GM12865 (cell line): ENCODE measurements around the gene MATN1.
A peak's percentile ranks its signal among the peaks of the same experiment; 100 is the strongest.

Experiments
- DNase-seq: peaks from one replicate; pipeline ENCODE4 v3.0.0; 2010; ENCODE audit warnings: low read depth
- H3K4me3 ChIP-seq: 2 replicates; pipeline ENCODE4 v1.5.1; 2011; ENCODE audit warnings: mild to moderate bottlenecking, low read depth, low read length, control low read depth
- TF ChIP-seq, protein P1 (sequence below): IDR thresholded peaks from 2 replicates; pipeline ENCODE4 v1.5.1; 2011; ENCODE audit warnings: low read length, control low read depth, low read depth, inconsistent platforms; ENCODE audit not compliant: insufficient read depth; ENCODE audit errors: missing control alignments

The MATN1 gene

DNA sequence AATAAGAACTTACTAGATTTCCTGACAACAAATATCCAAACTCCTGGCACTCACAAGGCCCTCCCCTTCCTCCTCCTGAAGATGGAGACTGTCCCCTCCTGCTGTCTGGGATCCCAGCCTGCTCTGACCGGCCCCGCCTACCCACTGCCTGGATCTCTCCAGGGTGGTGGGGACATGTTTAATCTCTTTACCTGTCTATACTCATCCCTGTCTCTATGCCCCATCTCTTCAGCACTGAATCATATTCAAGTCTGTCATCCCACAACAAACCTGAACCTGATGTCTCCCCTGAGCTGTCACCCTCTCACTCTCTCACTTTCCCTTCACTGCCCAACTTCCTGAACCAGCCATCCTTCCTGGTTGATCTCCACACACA is 22.1 kb downstream of the MATN1 start:
- TF ChIP-seq, protein P1, sequence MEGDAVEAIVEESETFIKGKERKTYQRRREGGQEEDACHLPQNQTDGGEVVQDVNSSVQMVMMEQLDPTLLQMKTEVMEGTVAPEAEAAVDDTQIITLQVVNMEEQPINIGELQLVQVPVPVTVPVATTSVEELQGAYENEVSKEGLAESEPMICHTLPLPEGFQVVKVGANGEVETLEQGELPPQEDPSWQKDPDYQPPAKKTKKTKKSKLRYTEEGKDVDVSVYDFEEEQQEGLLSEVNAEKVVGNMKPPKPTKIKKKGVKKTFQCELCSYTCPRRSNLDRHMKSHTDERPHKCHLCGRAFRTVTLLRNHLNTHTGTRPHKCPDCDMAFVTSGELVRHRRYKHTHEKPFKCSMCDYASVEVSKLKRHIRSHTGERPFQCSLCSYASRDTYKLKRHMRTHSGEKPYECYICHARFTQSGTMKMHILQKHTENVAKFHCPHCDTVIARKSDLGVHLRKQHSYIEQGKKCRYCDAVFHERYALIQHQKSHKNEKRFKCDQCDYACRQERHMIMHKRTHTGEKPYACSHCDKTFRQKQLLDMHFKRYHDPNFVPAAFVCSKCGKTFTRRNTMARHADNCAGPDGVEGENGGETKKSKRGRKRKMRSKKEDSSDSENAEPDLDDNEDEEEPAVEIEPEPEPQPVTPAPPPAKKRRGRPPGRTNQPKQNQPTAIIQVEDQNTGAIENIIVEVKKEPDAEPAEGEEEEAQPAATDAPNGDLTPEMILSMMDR, result no peak

DNA sequence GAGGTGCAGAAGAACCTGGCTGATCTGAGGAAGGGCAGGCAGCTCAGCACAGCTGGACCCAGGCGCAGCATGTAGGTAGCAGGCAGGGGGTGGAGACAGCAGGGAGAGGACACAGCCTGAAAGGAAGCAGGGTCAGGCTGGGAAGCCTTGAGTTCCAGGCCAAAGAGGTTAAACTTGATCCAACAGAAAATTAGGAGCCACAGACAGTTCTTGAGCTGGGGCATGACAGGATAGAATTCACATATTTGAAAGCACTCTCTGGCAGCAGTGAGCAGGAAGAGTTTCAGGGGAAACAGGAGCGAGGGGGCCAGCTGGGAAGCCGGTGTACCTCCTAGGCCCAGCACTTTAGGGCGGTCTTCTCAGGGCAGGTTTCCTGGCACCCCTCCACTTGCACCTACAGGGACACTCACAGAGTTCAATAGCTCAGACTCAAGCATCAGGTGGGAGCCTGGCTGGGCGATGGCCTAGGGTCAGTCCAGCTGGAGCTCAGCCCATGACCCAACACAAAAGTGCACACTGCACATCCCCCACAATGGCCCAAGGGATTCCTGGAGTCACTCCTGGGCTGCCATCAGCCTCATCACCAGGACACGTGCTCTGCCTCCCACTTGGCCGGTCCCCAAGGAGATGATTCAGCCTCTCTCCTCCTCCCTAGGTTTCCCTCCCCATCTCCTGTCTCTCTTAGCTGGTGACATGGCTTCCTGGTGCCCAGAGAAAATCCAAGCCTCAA is 22.7 kb downstream of the MATN1 start:
- TF ChIP-seq, protein P1, result no peak
- DNase-seq, result no peak
- H3K4me3 ChIP-seq, result no peak overlapping the region

More for the DNA sequence above, 22.1 kb downstream of the MATN1 start:
- H3K4me3 ChIP-seq, result no peak overlapping the region
- DNase-seq, result no peak

DNA sequence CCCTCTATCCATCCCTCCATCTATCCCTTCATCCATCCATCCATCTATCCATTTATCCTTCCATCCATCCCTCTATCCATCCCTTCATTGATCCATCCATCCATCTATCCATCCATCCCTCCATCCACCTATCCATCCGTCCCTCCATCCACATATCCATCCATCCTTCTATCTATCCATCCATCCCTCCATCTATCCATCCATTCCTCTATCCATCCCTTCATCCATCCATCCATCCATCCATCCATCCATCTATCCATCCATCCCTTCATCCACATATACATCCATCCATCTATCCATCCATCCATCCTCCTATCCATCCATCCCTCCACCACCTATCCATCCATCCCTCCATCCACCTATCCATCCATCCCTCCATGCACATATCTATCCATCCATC is 23.6 kb downstream of the MATN1 start:
- TF ChIP-seq, protein P1, result no peak
- no peak overlapping the region for H3K4me3 ChIP-seq
- DNase-seq, result no peak

DNA sequence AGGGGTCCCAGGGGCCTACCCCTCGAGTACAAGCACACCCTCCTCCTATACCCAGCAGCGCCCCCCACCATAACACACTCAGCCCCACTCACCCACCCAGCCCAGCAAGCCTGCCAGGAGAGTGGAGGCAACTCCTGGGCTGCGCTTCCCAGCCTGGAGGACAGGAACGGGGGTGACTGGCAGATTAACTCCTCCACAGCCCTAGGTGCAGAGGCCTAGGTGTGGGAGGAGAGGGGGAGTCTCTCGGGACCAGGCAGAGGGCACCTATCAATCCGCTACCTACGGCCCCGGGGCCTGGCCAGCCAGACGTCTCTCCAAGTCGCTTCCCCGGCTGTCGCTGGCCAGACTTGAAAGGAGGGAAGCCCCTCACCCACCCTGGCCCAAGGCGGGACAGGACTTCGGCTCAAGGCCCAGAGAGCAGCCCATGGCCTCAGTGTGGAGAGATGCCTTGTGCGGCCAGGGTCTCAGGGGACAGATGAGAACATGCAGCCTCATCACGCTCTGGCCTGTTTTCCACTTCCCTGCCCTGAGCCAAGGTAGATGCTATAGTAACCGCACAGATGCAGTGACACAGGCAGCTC is 24.9 kb downstream of the MATN1 start:
- TF ChIP-seq, protein P1, result no peak
- H3K4me3 ChIP-seq, result no peak overlapping the region
- DNase-seq, result no peak

DNA sequence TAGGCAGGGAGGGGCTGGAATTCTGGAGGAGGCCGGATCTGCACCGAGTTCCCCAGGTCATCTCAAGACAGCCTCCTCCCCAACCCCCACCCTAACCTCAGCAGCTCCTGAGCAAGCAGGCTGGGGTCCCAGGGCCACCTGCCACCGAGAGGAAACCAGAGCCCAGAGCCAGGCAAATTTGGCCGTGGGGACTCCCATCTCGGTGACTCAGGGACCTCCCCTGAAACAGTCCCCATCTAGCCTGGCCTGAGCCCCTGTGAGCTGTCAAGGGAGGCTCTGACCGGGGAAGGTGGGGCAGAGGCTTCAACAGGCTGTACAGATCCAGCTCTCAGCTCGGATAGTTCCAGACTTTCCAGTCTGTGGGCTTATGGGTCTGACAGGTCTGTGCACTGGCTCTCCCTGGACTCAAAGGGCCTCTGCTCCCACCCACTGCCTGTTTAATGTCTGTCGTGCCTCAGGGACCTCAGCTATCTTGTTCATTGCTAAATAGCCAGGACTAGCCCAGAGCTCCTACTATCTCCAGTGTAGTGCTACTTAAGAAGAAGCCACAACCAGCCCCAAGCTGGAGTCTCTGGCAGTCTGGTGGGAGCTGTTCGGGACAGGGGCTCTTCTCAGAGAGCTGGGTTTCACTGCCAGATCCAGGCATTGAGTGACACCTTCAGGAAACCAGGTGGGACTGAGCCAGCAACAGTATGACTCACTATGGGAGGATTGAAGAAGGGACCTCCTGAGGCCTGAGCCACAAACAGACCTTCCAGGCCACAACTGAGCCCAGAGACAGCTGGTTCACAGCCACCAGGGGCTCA is 25.6 kb downstream of the MATN1 start:
- TF ChIP-seq, protein P1, result no peak
- DNase-seq, result peak; percentile 52
- no peak overlapping the region for H3K4me3 ChIP-seq

DNA sequence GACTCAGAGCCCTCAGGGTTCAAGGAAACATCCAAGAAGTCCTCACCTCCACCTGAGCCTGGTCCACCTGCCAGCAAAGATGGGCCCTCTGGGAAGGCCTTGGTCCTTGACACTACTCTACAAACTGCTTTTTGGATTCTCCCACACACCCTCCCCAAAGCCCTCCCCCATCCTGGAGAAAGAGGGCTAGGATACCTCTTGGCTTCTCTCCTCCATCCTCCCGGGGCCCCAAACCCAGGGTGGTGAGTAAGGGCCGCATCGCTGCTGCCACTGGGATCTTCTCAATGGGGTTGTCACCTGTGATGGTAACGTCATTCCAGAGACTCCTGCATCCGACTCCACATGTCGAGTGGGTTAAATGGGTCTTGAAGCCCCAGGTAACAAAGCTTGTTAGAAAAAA is 26.6 kb downstream of the MATN1 start:
- no peak overlapping the region for H3K4me3 ChIP-seq
- DNase-seq, result no peak
- TF ChIP-seq, protein P1, result no peak
